Right lobe of liver (tissue), 6 donors: ENCODE data around the gene MYOF. TPM values are rescaled to one million over a fixed set of nuclear protein-coding genes. Genes with fewer than 3 reads are reported as not detected.
A peak's percentile ranks its signal among the peaks of the same experiment; 100 is the strongest.
"Not testable (repeated sequence)": the region's sequence is repeated elsewhere in the genome, so short reads cannot be mapped to it uniquely, and the experiment has no call there.

Source experiments
- ATAC-seq, 4 donors: fragments of 200-7000 bp; cut with Tn5 transposase; one replicate each; pipeline ENCODE4 v1.9.1; 2020; ENCODE audit warnings: mild to moderate bottlenecking in 4 of 4, moderate library complexity in 4 of 4
- DNase-seq, 3 donors: peaks; one replicate each; pipeline ENCODE4 v3.0.0-alpha.2; 2020
- H3K27ac ChIP-seq, 3 donors: fragments of 200-600 bp; one replicate each; pipeline ENCODE4 v1.8.0; 2022
- H3K27me3 ChIP-seq, 2 donors: fragments of 200-600 bp; one replicate each; pipeline ENCODE4 v1.8.0; 2022
- H3K36me3 ChIP-seq, 4 donors: fragments of 200-600 bp; sonication (generic) in 1 of 4; one replicate each; pipeline versions ENCODE4 v1.5.1 to v1.8.0; 2017 to 2022; ENCODE audit warnings: control low read depth in 1 of 4
- H3K4me1 ChIP-seq, 4 donors: fragments of 200-600 bp; sonication (generic) in 1 of 4; one replicate each; pipeline versions ENCODE4 v1.5.1 to v1.8.0; 2017 to 2022; ENCODE audit warnings: control low read depth in 1 of 4
- H3K4me3 ChIP-seq, 3 donors: fragments of 200-600 bp; one replicate each; pipeline ENCODE4 v1.8.0; 2022
- H3K9me3 ChIP-seq, 4 donors: fragments of 200-600 bp; sonication (generic) in 1 of 4; one replicate each; pipeline versions ENCODE4 v1.5.1 to v1.8.0; 2017 to 2022; ENCODE audit warnings: control low read depth in 1 of 4
- POLR2A ChIP-seq: fragments of 450-650 bp; IDR thresholded peaks from one replicate; pipeline ENCODE4 v1.6.1; 2017; ENCODE audit warnings: antibody characterized with exemption, mild to moderate bottlenecking
- WGBS: methylation state at CpG from one replicate; pipeline ENCODE4 v1.1.6; 2018; ENCODE audit warnings: low coverage, low lambda C conversion rate; ENCODE audit not compliant: insufficient coverage; ENCODE audit errors: missing lambda C conversion rate; 5-methylcytosine and 5-hydroxymethylcytosine counted together
- intact Hi-C, 2 donors: fragments of 100-400 bp; cut with DNase I; formaldehyde crosslinking; loops; one replicate each; pipeline versions ENCODE4 v1.11.2 to v1.14.1; 2022
- total RNA-seq, 6 experiments: library from RNA; depleted of rRNA in 2 of 6; stranded (reverse); fragments of >200 nt in 2 of 6; fragmentation: NEBNext Ultra II Directional in 3 of 6; extraction: Animal tissue kit (Norgen Biotek cat#: 25700) in 3 of 6; gene quantifications; one replicate each; pipeline versions ENCODE4 v1.1.0 to v1.2.4, GENCODE V29; 2016 to 2023
- TF ChIP-seq, protein P1 (sequence below), 4 donors: fragments of 200-600 bp in 3 of 4; fragments of 450-650 bp in 1 of 4; IDR thresholded peaks; one replicate each; pipeline versions ENCODE4 v1.5.1 to v1.8.0; 2016 to 2022; ENCODE audit warnings: antibody characterized with exemption in 4 of 4, mild to moderate bottlenecking in 2 of 4
- donor health status: DM: no; HTN: yes; CAD: no.
- donor health status: DM: no; HTN: no; CAD: no.
- donor health status: DM: no; HTN: no; CAD: no.
- donor health status: DM: no; HTN: yes; CAD: no.
- donor health status: DM: no; HTN: yes; CAD: no.

The MYOF gene
- total RNA-seq, 6 experiments from 2014 or later = 1.9 to 14.6 (median 3.2) TPM

- TF ChIP-seq, protein P1, sequence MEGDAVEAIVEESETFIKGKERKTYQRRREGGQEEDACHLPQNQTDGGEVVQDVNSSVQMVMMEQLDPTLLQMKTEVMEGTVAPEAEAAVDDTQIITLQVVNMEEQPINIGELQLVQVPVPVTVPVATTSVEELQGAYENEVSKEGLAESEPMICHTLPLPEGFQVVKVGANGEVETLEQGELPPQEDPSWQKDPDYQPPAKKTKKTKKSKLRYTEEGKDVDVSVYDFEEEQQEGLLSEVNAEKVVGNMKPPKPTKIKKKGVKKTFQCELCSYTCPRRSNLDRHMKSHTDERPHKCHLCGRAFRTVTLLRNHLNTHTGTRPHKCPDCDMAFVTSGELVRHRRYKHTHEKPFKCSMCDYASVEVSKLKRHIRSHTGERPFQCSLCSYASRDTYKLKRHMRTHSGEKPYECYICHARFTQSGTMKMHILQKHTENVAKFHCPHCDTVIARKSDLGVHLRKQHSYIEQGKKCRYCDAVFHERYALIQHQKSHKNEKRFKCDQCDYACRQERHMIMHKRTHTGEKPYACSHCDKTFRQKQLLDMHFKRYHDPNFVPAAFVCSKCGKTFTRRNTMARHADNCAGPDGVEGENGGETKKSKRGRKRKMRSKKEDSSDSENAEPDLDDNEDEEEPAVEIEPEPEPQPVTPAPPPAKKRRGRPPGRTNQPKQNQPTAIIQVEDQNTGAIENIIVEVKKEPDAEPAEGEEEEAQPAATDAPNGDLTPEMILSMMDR (IDR thresholded peaks at IDR 0.05) = no peak
- peak; percentile 53 for TF ChIP-seq POLR2A
- ATAC-seq (peak; percentile 98 to 99 (median 99)), DNase-seq (peak; percentile 93 to 95 (median 94))
- Histone ChIP-seq H3K4me3 (no peak overlapping the region), H3K27ac (peak overlapping the region; percentile 32 to 59 (median 50)), H3K27me3 (no peaks in the 10 kb centered on the region), H3K4me1 (peaks cover 0 to 12% (median 6%) of the 10 kb centered on the region in 4 donors), H3K9me3 (no peaks in the 10 kb centered on the region), H3K36me3 (no peaks in the 10 kb centered on the region)
- WGBS = 24% methylated on average over 8 of the region's 8 CpGs
- intact Hi-C loops = no loop called here
Observed at GRCh38 chr10:93445097-93445960, 36.8 kb downstream of the MYOF start.

GRCh38 chr10:93443481-93443880, 38.7 kb downstream of the MYOF start:
- Histone ChIP-seq H3K27me3 (no peaks in the 10 kb centered on the region), H3K9me3 (no peaks in the 10 kb centered on the region), H3K4me1 (peaks cover 0 to 12% (median 6%) of the 10 kb centered on the region in 4 donors), H3K36me3 (no peaks in the 10 kb centered on the region), H3K4me3 (no peak overlapping the region), H3K27ac (no peak overlapping the region)
- no peak for TF ChIP-seq POLR2A
- TF ChIP-seq, protein P1 (IDR thresholded peaks at IDR 0.05) = no peak
- intact Hi-C loops = no loop called here
- 67% methylated on average over 1 of the region's 1 CpG for WGBS
- DNase-seq = no peak
- no peak for ATAC-seq

- intact Hi-C loops, H3K27me3 ChIP-seq, H3K4me3 ChIP-seq, DNase-seq, ATAC-seq, H3K27ac ChIP-seq, H3K9me3 ChIP-seq, H3K36me3 ChIP-seq: not testable (repeated sequence)
- WGBS = 92% methylated on average over 7 of the region's 10 CpGs
- peaks cover 0 to 12% (median 6%) of the 10 kb centered on the region in 4 donors for H3K4me1 ChIP-seq
Observed at GRCh38 chr10:93442721-93443120, 39.4 kb downstream of the MYOF start.

DNA sequence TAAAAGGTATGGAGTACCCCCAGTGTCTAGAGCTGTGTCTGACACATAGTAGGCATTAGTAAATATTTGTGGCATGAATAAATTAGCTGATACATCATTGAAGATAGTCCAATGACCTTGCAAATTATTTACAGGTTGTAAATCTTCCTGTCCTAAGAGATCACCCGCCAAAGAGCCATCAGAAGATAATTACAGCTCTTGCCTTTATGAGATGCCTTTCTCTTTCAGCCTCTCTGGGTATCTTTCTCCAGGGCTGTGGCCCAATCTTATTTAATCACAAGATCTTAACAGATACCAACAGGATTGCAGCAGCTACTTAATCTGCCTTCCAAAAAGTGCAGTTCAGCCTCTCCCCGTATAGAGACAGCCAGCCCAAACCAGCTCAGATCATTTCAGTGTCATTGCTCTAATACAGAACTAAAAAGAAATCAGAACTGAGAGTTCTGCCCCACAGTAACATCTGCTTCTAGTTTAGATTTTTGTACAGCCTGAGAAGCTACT, 41.5 kb downstream of the MYOF start:
- Histone ChIP-seq H3K4me1 (peaks cover 0 to 8% (median 3%) of the 10 kb centered on the region in 4 donors), H3K4me3 (no peak overlapping the region), H3K36me3 (no peaks in the 10 kb centered on the region), H3K9me3 (no peaks in the 10 kb centered on the region), H3K27me3 (no peaks in the 10 kb centered on the region), H3K27ac (no peak overlapping the region)
- no peak for DNase-seq
- TF ChIP-seq POLR2A = no peak
- TF ChIP-seq, protein P1 (IDR thresholded peaks at IDR 0.05) = no peak
- 85% methylated on average over 2 of the region's 2 CpGs for WGBS
- ATAC-seq = no peak
- intact Hi-C loops = no loop called here

GRCh38 chr10:93438613-93439253, 43.4 kb downstream of the MYOF start:
- DNase-seq = no peak

More at GRCh38 chr10:93438613-93439253, 43.4 kb downstream of the MYOF start:
- Histone ChIP-seq H3K4me1 (peaks cover 0 to 3% (median 0%) of the 10 kb centered on the region in 4 donors), H3K36me3 (no peaks in the 10 kb centered on the region), H3K4me3 (no peak overlapping the region), H3K27ac (peak overlapping the region; percentile 62 to 87 (median 65)), H3K9me3 (no peaks in the 10 kb centered on the region), H3K27me3 (no peaks in the 10 kb centered on the region)
- TF ChIP-seq, protein P1 (IDR thresholded peaks at IDR 0.05) = no peak
- no peak for TF ChIP-seq POLR2A
- intact Hi-C loops = no loop called here
- 31% methylated on average over 8 of the region's 16 CpGs for WGBS
- peak in 3 of 4 donors; percentile 13 to 34 (median 15) for ATAC-seq
